Mesothelial cell of epicardium (in vitro differentiated cells): ENCODE data around the gene STX1A. TPM values are rescaled to one million over a fixed set of nuclear protein-coding genes. Genes with fewer than 3 reads are reported as not detected.

Source experiments
- DNase-seq, 2 experiments: peaks; one replicate each; pipeline ENCODE4 v3.0.0; 2021; ENCODE audit warnings: low spot score in 2 of 2; ENCODE audit not compliant: unreplicated experiment in 2 of 2
- H3K27ac Mint-ChIP-seq: 2 replicates; pipeline ENCODE4 v1.8.0; 2021; ENCODE audit warnings: mixed read lengths
- H3K27me3 Mint-ChIP-seq: 2 replicates; pipeline ENCODE4 v1.8.0; 2021; ENCODE audit warnings: low read depth, mixed read lengths
- H3K36me3 Mint-ChIP-seq: 2 replicates; pipeline ENCODE4 v1.8.0; 2021; ENCODE audit warnings: mixed read lengths
- H3K4me1 Mint-ChIP-seq: 2 replicates; pipeline ENCODE4 v1.8.0; 2021; ENCODE audit warnings: mixed read lengths
- H3K4me3 Mint-ChIP-seq: 2 replicates; pipeline ENCODE4 v1.8.0; 2021; ENCODE audit warnings: mild to moderate bottlenecking, moderate library complexity, mixed read lengths
- H3K9me3 Mint-ChIP-seq: 2 replicates; pipeline ENCODE4 v1.8.0; 2021; ENCODE audit warnings: mixed read lengths
- total RNA-seq: library from RNA; stranded (reverse); gene quantifications from 3 replicates; pipeline ENCODE4 v1.2.1, GENCODE V29; 2021
- TF ChIP-seq, protein P1 (sequence below): fragments of 200-600 bp; sonication (generic); IDR thresholded peaks from one replicate; pipeline ENCODE4 v1.5.0; 2021; ENCODE audit warnings: antibody characterized with exemption; ENCODE audit not compliant: unreplicated experiment

Gene STX1A
- total RNA-seq, 1 donor from 2014 or later, result 15.5 TPM

DNA sequence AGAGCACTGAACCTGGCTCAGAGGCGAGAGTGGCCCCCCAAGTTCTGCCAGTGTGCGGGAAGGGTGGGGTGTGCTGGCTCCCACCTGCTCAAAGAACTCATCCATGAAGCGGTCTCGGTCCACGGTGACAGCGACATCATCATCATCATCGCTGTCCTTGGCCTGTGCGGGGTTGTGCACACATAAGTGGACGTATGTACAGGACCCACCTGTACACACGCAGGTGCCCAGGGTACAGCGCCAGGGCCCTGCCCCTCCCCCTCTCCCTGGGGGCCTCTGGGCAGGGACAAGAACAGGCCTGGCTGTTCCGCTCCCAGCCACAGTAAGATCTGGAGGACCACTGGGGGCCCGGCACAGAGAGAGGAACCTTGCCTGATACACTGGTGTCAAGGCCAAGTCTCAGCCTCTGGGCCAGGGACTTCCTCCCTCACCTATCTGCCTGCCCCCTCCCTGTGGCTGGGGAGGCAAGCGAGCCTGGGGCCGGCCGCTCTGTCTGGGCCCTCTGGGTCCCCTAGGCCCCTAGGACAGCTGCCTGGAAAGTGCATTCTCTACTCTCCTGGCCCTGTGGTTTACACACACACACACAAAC lies 10.4 kb downstream of the STX1A start:
- H3K27ac Mint-ChIP-seq, result no peak overlapping the region
- peaks cover 4% of the 10 kb centered on the region for H3K36me3 Mint-ChIP-seq
- no peaks in the 10 kb centered on the region for H3K9me3 Mint-ChIP-seq
- H3K4me3 Mint-ChIP-seq, result no peak overlapping the region
- H3K27me3 Mint-ChIP-seq, result no peaks in the 10 kb centered on the region
- TF ChIP-seq, protein P1, sequence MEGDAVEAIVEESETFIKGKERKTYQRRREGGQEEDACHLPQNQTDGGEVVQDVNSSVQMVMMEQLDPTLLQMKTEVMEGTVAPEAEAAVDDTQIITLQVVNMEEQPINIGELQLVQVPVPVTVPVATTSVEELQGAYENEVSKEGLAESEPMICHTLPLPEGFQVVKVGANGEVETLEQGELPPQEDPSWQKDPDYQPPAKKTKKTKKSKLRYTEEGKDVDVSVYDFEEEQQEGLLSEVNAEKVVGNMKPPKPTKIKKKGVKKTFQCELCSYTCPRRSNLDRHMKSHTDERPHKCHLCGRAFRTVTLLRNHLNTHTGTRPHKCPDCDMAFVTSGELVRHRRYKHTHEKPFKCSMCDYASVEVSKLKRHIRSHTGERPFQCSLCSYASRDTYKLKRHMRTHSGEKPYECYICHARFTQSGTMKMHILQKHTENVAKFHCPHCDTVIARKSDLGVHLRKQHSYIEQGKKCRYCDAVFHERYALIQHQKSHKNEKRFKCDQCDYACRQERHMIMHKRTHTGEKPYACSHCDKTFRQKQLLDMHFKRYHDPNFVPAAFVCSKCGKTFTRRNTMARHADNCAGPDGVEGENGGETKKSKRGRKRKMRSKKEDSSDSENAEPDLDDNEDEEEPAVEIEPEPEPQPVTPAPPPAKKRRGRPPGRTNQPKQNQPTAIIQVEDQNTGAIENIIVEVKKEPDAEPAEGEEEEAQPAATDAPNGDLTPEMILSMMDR, result no peak
- no peak for DNase-seq
- H3K4me1 Mint-ChIP-seq, result peaks cover 3% of the 10 kb centered on the region

DNA sequence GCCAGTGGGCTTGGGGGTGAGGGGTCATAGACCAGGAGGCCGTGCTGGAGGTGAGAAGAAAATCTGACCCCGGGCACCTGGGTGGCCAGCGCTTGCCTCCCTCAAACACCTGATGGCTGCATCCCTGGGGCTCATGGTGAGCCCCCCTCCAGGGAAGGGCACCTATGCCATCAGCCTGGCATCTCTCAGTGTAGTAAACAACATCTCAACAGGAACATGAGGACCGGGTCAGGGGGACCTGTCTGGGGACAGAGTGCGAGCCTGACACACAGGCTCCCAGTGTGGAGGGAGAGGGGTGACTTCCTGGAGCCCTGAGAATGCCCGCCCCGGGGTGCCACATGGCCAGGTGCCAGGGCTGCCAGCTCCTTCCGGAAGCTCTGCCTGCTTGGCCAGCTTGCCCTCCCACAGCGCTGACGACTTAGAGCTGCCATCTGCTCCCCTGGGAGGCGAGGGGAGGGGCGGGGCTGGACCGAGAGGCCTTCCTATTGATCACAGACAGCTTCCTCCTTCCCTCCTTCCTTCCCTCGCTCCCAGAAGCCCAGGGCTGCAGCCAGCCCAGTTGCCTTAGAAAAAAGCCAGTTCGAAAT lies 12.3 kb downstream of the STX1A start:
- no peak overlapping the region for H3K4me3 Mint-ChIP-seq
- H3K27me3 Mint-ChIP-seq, result no peaks in the 10 kb centered on the region
- DNase-seq, result no peak
- H3K9me3 Mint-ChIP-seq, result no peaks in the 10 kb centered on the region
- H3K4me1 Mint-ChIP-seq, result peaks cover 3% of the 10 kb centered on the region
- no peak overlapping the region for H3K27ac Mint-ChIP-seq
- peaks cover 4% of the 10 kb centered on the region for H3K36me3 Mint-ChIP-seq
- TF ChIP-seq, protein P1, result no peak

DNA sequence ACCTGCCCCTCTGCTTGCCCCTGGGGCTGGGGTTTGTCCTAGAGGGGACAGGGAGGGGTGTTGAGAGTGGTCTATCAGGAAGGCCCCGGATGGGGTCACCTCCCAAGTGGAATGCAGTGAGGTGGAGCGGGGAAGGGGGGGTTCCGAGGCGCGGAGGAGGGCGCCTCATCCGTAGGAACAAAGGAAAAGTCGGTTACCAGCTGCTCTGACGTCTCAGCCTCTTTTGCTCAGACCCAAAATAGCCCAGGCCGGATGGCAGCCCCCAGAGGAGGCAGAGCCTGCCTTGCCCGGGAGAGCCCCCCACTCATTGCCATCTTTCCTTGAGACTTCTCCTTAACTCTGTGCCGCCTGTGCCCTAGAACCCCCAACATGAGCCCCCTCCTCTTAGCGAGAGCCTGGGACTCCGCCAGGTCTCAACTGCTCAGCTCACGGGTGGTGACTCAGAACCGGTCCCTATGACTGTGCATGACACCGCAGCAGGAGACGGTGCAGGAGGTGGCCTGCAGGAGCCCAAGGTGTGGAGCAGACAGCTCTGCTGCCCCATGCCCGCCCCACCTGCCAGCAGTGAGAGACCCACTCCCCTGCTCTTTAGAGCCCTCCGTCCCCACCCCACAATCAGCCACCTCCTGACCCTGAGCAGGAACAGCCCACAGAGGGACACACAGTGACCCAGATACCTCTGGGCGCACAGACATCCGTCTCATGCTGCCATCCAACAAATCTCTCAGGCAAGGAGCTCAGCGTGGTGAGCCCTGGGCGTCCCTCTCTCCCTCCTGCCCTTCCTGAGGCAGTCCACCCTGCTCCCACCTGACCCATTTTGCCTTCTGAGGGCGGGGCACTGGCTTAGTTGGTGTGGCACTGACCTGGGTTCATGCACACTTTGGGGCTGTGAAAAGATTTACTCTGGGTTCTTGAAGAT lies 13.1 kb downstream of the STX1A start:
- TF ChIP-seq, protein P1, result no peak
- H3K27ac Mint-ChIP-seq, result no peak overlapping the region
- no peaks in the 10 kb centered on the region for H3K9me3 Mint-ChIP-seq
- peaks cover 11% of the 10 kb centered on the region for H3K36me3 Mint-ChIP-seq
- DNase-seq, result no peak
- no peaks in the 10 kb centered on the region for H3K27me3 Mint-ChIP-seq
- H3K4me1 Mint-ChIP-seq, result no peaks in the 10 kb centered on the region
- no peak overlapping the region for H3K4me3 Mint-ChIP-seq

DNA sequence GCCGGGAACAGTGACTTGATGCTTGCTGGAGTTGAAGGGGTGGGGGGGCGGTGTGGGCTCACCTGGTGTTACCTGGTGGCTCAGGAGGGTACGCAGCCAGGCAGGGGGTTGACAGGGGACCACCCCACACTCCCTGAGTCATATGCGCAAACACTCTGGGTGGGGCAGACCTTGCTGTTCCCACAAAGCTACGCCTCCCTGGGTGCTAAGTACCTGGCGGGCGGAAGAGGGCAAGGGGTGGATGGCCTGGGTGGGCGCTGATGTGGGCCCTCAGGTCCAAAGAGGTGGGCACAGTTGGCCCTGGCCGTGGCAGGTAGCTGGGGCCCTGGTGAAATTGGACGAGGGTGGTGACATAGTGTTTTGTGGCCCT lies 13.9 kb downstream of the STX1A start:
- TF ChIP-seq, protein P1, result no peak
- H3K4me3 Mint-ChIP-seq, result no peak overlapping the region
- no peak overlapping the region for H3K27ac Mint-ChIP-seq
- DNase-seq, result no peak
- H3K27me3 Mint-ChIP-seq, result no peaks in the 10 kb centered on the region
- H3K4me1 Mint-ChIP-seq, result no peaks in the 10 kb centered on the region
- H3K9me3 Mint-ChIP-seq, result no peaks in the 10 kb centered on the region
- H3K36me3 Mint-ChIP-seq, result peaks cover 11% of the 10 kb centered on the region

DNA sequence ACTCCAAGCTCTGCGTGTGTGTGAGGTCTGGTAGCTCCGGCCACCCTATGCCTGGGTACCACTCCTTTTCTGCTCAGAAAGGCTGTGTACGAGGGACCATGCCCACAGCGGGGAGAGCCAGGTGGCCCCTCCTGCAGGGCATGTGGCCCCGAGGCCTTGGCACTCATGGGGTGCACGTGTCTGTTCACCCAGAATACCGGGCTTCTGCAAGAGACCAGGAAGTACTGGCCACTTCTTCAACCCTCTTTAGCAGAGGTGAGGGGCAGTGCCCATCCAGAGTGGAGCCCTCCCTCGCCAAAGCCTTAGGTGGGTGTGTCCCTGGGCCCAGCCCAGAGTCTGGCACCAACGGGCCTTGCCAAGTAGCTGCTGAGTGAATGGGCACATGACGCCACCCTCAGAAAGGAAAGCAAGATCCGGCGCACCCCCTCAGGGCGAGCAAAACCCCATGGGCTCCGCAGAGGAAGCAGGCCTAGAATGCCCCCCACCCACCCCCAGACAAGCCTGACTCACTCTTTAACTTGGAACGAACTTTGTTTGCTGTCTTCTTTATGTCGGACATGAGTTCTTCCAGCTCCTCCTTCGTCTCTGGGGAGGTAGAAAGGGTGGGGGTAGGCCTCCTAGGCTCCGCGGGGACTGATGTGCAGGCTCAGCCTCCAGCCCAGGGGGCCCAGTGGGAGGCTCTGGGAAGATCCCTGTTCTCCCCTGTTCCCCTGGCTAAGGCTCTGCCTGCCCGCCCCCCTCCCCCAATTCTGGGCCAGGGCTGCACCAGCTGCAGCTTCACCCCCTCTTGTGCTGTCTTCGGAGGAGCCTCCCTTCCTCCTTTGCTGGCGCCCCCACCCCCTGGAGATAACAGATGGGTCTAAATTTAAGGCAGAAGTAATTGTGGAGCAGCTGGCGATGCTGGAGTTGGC lies 14.6 kb downstream of the STX1A start:
- no peak overlapping the region for H3K4me3 Mint-ChIP-seq
- H3K27me3 Mint-ChIP-seq, result no peaks in the 10 kb centered on the region
- no peak overlapping the region for H3K27ac Mint-ChIP-seq
- H3K36me3 Mint-ChIP-seq, result peaks cover 11% of the 10 kb centered on the region
- TF ChIP-seq, protein P1, result no peak
- no peak for DNase-seq
- no peaks in the 10 kb centered on the region for H3K4me1 Mint-ChIP-seq
- H3K9me3 Mint-ChIP-seq, result no peaks in the 10 kb centered on the region
